ENCODE measurements around the gene GLMN.
A peak's percentile ranks its signal among the peaks of the same experiment; 100 is the strongest.

Gene GLMN

DNA sequence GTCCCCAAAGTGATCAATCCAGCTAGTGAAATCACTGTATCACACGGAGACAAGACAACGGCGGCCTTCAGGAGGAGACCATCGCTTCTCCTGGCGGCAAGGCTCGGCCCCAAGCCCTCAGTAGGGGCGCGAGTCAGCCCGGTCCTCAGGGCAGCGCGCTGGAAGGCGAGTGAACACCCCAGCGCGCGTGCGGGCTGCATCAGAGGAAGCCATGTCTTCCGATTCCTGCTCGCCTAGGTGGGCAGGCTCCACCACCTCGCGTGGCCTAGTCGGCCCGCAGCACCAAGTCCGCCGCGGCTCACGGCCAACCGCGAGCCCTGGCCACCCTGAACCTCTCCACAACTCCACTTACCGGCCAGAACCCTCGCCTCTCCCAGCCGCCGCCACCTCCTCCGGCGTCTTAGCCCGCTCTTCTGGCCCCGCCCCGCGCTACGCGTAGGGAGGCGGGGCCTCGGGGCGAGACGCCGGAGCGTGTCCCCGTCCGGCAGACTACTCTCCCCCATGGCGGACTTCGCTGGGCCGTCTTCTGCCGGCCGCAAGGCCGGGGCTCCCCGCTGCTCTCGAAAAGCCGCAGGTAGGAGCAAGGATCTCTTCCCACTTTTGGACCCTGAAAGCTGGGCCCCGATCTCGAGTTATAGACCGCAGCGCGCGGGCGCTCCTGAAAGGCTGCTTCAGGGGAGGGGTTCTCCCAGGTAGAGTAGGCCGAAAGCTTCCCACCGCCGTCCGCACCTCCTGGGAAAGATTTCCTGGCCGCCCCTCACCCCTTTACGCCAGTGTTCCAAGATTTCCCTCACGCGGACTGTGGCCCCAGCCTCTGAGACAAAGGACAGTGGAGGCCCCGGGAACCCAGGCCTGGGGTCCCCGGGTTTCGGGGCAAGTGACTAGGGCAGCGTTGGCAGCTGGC, at the start of gene GLMN, which contains the start of gene RPAP2:
Gene GLMN (minus strand): TSS at position 415 of the 904 bp plus-strand sequence. CDS start 988 bp downstream, outside the sequence.
Gene RPAP2 (plus strand): TSS at position 487 of the 904 bp plus-strand sequence. CDS start 15 bp downstream, at position 502.
- H3K4me1 ChIP-seq: peaks cover 16 to 48% (median 30%) of the 10 kb centered on the region in 10 experiments
- H3K4me2 ChIP-seq: peak within 1 kb of the TSS; percentile 67 to 95 (median 87)
- peak within 1 kb of the TSS; percentile 80 to 96 (median 91) for H3K4me3 ChIP-seq
- no peaks in the 10 kb centered on the region for H3K27me3 ChIP-seq
- peaks cover 2 to 61% (median 32%) of the 10 kb centered on the region in 11 experiments; a peak in 20 of 22 replicates for H3K36me3 ChIP-seq
- H3K27ac ChIP-seq: peak within 1 kb of the TSS; percentile 85 to 95 (median 93)
- H3K9me3 ChIP-seq (replicated peaks in 1 of 11): no peaks in the 10 kb centered on the region
- no peak for TF ChIP-seq Cebpa-rat (IDR thresholded peaks at IDR 0.05)
- H3K9ac ChIP-seq: peak within 1 kb of the TSS; percentile 87 to 98 (median 94)
- H4K20me1 ChIP-seq: peaks cover 0 to 5% (median 0%) of the 10 kb centered on the region in 11 experiments; a peak in 3 of 22 replicates

DNA sequence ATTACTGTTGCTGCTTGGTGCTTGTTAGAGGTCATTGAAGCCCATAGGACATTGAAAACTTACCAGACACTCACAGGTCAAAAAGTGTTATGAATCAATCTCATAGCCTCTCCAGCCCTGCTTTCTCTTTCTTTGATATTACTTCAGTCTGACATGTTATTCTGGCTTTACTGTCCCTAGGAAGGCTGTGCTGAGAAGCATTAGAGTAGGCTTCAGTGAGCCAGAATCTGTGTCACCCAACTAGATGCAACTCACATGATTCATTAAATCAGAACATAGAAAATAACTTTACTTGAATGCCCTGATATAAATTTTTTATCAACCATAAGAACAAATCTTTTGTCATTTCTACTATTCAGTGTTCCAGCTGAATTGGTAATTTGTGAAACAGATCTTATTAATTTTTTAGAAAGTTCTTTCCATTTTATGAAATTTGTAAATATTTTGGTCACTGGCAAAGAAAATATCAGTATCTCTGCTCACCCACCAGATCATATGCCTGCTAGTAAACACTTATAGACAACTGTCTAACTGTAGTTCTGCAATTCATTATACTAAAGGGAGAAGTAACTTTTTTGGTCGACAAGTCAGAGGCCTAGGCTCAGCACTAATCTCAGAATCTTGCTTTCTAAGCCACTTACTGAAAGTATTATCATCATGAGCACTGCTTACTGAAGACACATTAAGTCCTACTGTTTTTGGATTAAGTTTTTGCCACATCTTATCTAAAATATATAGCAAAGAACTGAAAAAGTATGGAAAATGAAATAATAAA, 48.3 kb upstream of the GLMN start:
- H3K27me3 ChIP-seq: no peaks in the 10 kb centered on the region
- H3K36me3 ChIP-seq: peaks cover 41 to 83% (median 71%) of the 10 kb centered on the region in 11 experiments
- H3K4me2 ChIP-seq: peak overlapping the region in 1 of 11 experiments; percentile 8; a peak in 1 of 22 replicates
- TF ChIP-seq Cebpa-rat (IDR thresholded peaks at IDR 0.05): no peak
- no peak overlapping the region for H3K9ac ChIP-seq
- no peak overlapping the region for H3K4me3 ChIP-seq
- H3K27ac ChIP-seq: no peak overlapping the region
- H3K9me3 ChIP-seq (replicated peaks in 1 of 11): peaks cover 5 to 23% (median 12%) of the 10 kb centered on the region in 11 experiments
- peaks cover 0 to 21% (median 0%) of the 10 kb centered on the region in 10 experiments; a peak in 2 of 20 replicates for H3K4me1 ChIP-seq
- H4K20me1 ChIP-seq: no peaks in the 10 kb centered on the region; a peak in 1 of 22 replicates

DNA sequence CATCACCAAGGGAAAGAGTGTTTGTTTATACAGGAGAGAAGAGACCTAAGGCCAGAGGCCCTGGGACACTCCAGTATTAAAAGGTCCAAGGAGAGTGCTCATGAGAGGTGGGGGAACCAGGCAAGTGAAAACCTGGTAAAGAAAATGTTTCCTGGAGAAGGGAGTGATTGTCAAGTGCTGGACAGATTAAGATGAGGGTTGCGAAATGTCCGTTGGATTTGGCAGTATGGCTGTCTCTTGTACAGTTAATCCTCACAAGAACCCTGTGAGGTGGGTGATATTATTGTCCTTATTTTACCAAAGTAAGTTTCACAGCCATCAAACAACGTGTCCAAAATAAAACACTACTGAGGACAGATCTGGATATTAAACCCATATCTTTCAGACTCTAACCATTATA, 44.3 kb upstream of the GLMN start:
- H3K9me3 ChIP-seq (replicated peaks in 1 of 11): no peaks in the 10 kb centered on the region
- no peak overlapping the region for H3K9ac ChIP-seq
- H3K4me2 ChIP-seq: no peak overlapping the region
- H3K27me3 ChIP-seq: no peaks in the 10 kb centered on the region
- H3K36me3 ChIP-seq: peaks cover 33 to 72% (median 57%) of the 10 kb centered on the region in 11 experiments
- TF ChIP-seq Cebpa-rat (IDR thresholded peaks at IDR 0.05): peak in 5 of 11 experiments; percentile 13 to 65 (median 27); a peak in 1 of 22 replicates
- no peaks in the 10 kb centered on the region; a peak in 1 of 22 replicates for H4K20me1 ChIP-seq
- H3K4me3 ChIP-seq: no peak overlapping the region
- H3K4me1 ChIP-seq: peaks cover 0 to 15% (median 0%) of the 10 kb centered on the region in 10 experiments; a peak in 2 of 20 replicates
- no peak overlapping the region for H3K27ac ChIP-seq

DNA sequence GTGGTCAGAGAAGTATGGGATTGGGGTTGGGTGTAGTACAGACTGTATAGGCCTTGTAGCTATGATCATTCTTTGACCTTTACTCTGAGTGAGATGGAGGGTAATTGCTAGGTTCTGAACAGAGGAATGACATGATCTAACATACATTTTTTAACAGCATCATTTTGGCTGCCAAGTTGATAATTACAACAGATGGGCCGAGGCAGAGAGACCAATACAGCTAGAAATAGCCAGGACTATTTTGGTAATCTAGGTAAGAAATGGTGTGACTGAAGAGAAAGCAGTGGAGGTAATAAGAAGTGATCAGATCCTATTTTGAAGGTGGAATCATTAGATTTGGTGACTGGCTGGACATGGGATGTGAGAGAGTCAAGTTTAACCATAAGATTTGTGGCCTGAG, 43.6 kb upstream of the GLMN start:
- peaks cover 0 to 9% (median 0%) of the 10 kb centered on the region in 10 experiments; a peak in 1 of 20 replicates for H3K4me1 ChIP-seq
- TF ChIP-seq Cebpa-rat (IDR thresholded peaks at IDR 0.05): no peak
- peaks cover 34 to 69% (median 51%) of the 10 kb centered on the region in 11 experiments for H3K36me3 ChIP-seq
- no peaks in the 10 kb centered on the region for H3K27me3 ChIP-seq
- no peaks in the 10 kb centered on the region for H3K9me3 ChIP-seq (replicated peaks in 1 of 11)
- no peak overlapping the region for H3K9ac ChIP-seq
- H3K4me3 ChIP-seq: no peak overlapping the region
- no peaks in the 10 kb centered on the region; a peak in 1 of 22 replicates for H4K20me1 ChIP-seq
- no peak overlapping the region for H3K27ac ChIP-seq
- no peak overlapping the region for H3K4me2 ChIP-seq

GRCh38 chr1:92340154-92340553, 41.4 kb upstream of the GLMN start:
- Histone ChIP-seq H3K4me3 (no peak overlapping the region), H3K9me3 (replicated peaks in 1 of 11) (no peaks in the 10 kb centered on the region), H3K4me1 (no peaks in the 10 kb centered on the region), H3K36me3 (peaks cover 39 to 68% (median 54%) of the 10 kb centered on the region in 11 experiments), H3K27ac (no peak overlapping the region), H3K27me3 (no peaks in the 10 kb centered on the region), H4K20me1 (no peaks in the 10 kb centered on the region; a peak in 1 of 22 replicates), H3K9ac (no peak overlapping the region), H3K4me2 (no peak overlapping the region)
- TF ChIP-seq Cebpa-rat (IDR thresholded peaks at IDR 0.05): no peak

- no peaks in the 10 kb centered on the region for H3K27me3 ChIP-seq
- no peaks in the 10 kb centered on the region for H3K4me1 ChIP-seq
- H4K20me1 ChIP-seq: no peaks in the 10 kb centered on the region
- no peak overlapping the region for H3K9ac ChIP-seq
- H3K36me3 ChIP-seq: peaks cover 32 to 83% (median 50%) of the 10 kb centered on the region in 11 experiments
- H3K27ac ChIP-seq: no peak overlapping the region
- no peak overlapping the region for H3K4me3 ChIP-seq
- no peak overlapping the region for H3K4me2 ChIP-seq
- peaks cover 8 to 16% (median 9%) of the 10 kb centered on the region in 11 experiments for H3K9me3 ChIP-seq (replicated peaks in 1 of 11)
- TF ChIP-seq Cebpa-rat (IDR thresholded peaks at IDR 0.05): no peak
Measured at GRCh38 chr1:92333668-92334067, 34.9 kb upstream of the GLMN start.

DNA sequence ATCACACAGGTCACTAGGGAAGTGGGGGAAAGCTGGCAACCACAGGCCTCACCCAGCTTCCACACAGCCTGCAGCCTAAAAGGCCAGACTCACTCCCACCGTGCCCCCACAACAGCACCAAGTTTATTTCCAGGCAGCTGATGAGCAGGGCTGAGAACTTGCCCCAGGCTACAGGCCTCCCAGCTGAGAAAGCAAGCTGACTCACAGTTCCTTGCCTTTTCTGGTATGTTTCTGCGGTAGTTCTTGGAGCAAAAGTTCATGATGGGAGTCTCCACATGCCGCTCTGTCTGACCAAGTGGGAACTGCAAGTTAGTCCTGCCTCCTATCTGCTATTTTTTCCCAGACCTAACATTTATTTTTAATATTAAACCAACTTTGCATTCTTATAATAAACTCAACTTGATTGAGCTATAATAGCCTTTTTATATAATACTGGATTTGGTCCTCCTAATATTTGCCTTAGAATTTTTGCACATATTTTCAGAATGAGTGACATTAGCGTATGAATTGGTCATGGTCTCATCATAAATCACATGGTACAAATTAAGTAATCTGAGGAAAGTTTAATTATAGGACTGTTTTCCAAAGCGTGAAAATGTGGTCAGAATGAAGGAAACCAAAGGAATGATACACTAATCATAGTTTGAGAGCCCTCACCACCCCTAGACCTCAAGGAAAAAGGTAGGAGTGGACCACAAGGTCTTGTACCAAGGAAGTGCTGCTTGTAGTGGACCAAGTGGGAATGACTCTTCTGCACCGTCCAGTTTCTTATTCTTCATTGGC, 30.8 kb upstream of the GLMN start:
- Histone ChIP-seq H4K20me1 (no peaks in the 10 kb centered on the region), H3K9ac (no peak overlapping the region), H3K36me3 (peaks cover 63 to 92% (median 71%) of the 10 kb centered on the region in 11 experiments), H3K27ac (no peak overlapping the region), H3K9me3 (replicated peaks in 1 of 11) (peaks cover 38 to 56% (median 43%) of the 10 kb centered on the region in 11 experiments), H3K27me3 (no peaks in the 10 kb centered on the region), H3K4me1 (no peaks in the 10 kb centered on the region), H3K4me3 (no peak overlapping the region), H3K4me2 (no peak overlapping the region)
- TF ChIP-seq Cebpa-rat (IDR thresholded peaks at IDR 0.05): no peak

DNA sequence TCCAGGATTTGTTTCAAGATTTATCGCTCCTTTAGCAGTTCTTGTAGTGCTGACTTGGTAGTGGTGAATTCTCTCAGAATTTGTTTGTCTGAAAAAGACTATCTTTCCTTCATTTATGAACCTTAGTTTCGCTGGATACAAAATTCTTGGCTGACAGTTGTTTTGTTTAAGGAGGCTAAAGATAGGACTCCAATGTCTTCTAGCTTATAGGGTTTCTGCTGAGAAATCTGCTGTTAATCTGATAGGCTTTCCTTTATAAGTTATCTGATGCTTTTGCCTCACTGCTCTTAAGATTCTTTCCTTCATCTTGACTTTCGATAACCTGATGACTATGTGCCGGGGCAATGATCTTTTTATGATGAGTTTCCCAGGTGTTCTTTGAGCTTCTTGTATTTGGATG, 29.0 kb upstream of the GLMN start:
- Histone ChIP-seq H4K20me1 (no peaks in the 10 kb centered on the region), H3K27me3 (no peaks in the 10 kb centered on the region), H3K4me2 (no peak overlapping the region), H3K4me3 (no peak overlapping the region), H3K9me3 (replicated peaks in 1 of 11) (peaks cover 38 to 56% (median 43%) of the 10 kb centered on the region in 11 experiments), H3K4me1 (no peaks in the 10 kb centered on the region), H3K36me3 (peaks cover 68 to 88% (median 76%) of the 10 kb centered on the region in 11 experiments), H3K27ac (no peak overlapping the region), H3K9ac (no peak overlapping the region)
- no peak for TF ChIP-seq Cebpa-rat (IDR thresholded peaks at IDR 0.05)
